GM21360 (cell line): ENCODE measurements around the gene NREP.

ENCODE experiments used
- ATAC-seq: cut with Tn5 transposase; IDR thresholded peaks from one replicate; pipeline ENCODE4 v1.9.1; 2021; ENCODE audit warnings: mild to moderate bottlenecking, moderate library complexity; ENCODE audit not compliant: unreplicated experiment

NREP gene

GRCh38 chr5:111756581-111757354 lies at the start of gene NREP:
TSS of gene NREP (minus strand) at chr5:111757194. CDS start at chr5:111755772, 1,422 bp downstream.
- ATAC-seq, result peak; percentile 5

GRCh38 chr5:111806753-111807152 lies 49.8 kb upstream of the NREP start:
- ATAC-seq, result no peak

- no peak for ATAC-seq
Observed at GRCh38 chr5:111806156-111806555, 49.2 kb upstream of the NREP start.

- ATAC-seq, result no peak
Observed at GRCh38 chr5:111805071-111805470, 48.1 kb upstream of the NREP start.

- ATAC-seq, result no peak
Observed at GRCh38 chr5:111800351-111800750, 43.4 kb upstream of the NREP start.

- ATAC-seq, result no peak
Observed at GRCh38 chr5:111795142-111795541, 38.1 kb upstream of the NREP start.

- ATAC-seq, result no peak
Observed at GRCh38 chr5:111792471-111793058, 35.6 kb upstream of the NREP start.

- ATAC-seq, result no peak
Observed at GRCh38 chr5:111790295-111790694, 33.3 kb upstream of the NREP start.

- ATAC-seq, result no peak
Observed at GRCh38 chr5:111787006-111787405, 30.0 kb upstream of the NREP start.

- no peak for ATAC-seq
Observed at GRCh38 chr5:111784491-111785181, 27.6 kb upstream of the NREP start.

- no peak for ATAC-seq
Observed at GRCh38 chr5:111783537-111783936, 26.5 kb upstream of the NREP start.

- no peak for ATAC-seq
Observed at GRCh38 chr5:111782216-111782615, 25.2 kb upstream of the NREP start.

- ATAC-seq, result no peak
Observed at GRCh38 chr5:111781200-111781599, 24.2 kb upstream of the NREP start.

- no peak for ATAC-seq
Observed at GRCh38 chr5:111779922-111780292, 22.9 kb upstream of the NREP start.

- ATAC-seq, result no peak
Observed at GRCh38 chr5:111779260-111779921, 22.4 kb upstream of the NREP start.

GRCh38 chr5:111776913-111777781 lies 20.2 kb upstream of the NREP start:
- ATAC-seq, result no peak

- no peak for ATAC-seq
Observed at GRCh38 chr5:111775224-111775623, 18.2 kb upstream of the NREP start.

GRCh38 chr5:111774525-111774924 lies 17.5 kb upstream of the NREP start:
- no peak for ATAC-seq

GRCh38 chr5:111772456-111773122 lies 15.6 kb upstream of the NREP start:
- ATAC-seq, result no peak

GRCh38 chr5:111769541-111769940 lies 12.5 kb upstream of the NREP start:
- ATAC-seq, result no peak
